Keratinocyte (primary cell): ENCODE measurements around the gene RANBP10. TPM values are rescaled to one million over a fixed set of nuclear protein-coding genes. Genes with fewer than 3 reads are reported as not detected.

Experiments used
- DNase-seq: peaks from one replicate; pipeline ENCODE4 v3.0.0-alpha.2; 2011; ENCODE audit warnings: low read depth, missing footprints, low spot score
- FAIRE-seq: peaks from 2 replicates; lab custom pipeline; 2011; peaks lifted over from hg19 to GRCh38; lab: Jason Lieb, UNC
- H2AFZ ChIP-seq: 2 replicates; pipeline ENCODE4 v1.6.0; 2012; ENCODE audit warnings: low read length, control low read depth, inconsistent platforms; ENCODE audit not compliant: control insufficient read depth
- H3K27ac ChIP-seq: 2 replicates; pipeline ENCODE4 v1.5.1; 2011; ENCODE audit warnings: low read length; ENCODE audit not compliant: control insufficient read depth, insufficient read depth
- H3K27me3 ChIP-seq: 3 replicates; pipeline ENCODE4 v1.6.0; 2011; ENCODE audit warnings: low read length; ENCODE audit not compliant: control insufficient read depth, insufficient read depth; ENCODE audit errors: extremely low read depth
- H3K36me3 ChIP-seq, 2 experiments: 2 replicates in 1 of 2; 3 replicates in 1 of 2; pipeline ENCODE4 v1.5.1; 2011; ENCODE audit warnings: low read length in 2 of 2, mild to moderate bottlenecking in 1 of 2; ENCODE audit not compliant: control insufficient read depth in 2 of 2, insufficient read depth in 2 of 2; ENCODE audit errors: extremely low read depth in 1 of 2
- H3K4me1 ChIP-seq: 3 replicates; pipeline ENCODE4 v1.5.1; 2011; ENCODE audit warnings: low read length; ENCODE audit not compliant: control insufficient read depth, insufficient read depth; ENCODE audit errors: extremely low read depth
- H3K4me2 ChIP-seq: 3 replicates; pipeline ENCODE4 v1.6.0; 2011; ENCODE audit warnings: low read depth, low read length; ENCODE audit not compliant: control insufficient read depth, insufficient read depth; ENCODE audit errors: extremely low read depth
- H3K4me3 ChIP-seq, 3 experiments: fragments of 200-600 bp in 1 of 3; sonication (generic) in 1 of 3; 2 replicates in 2 of 3; 3 replicates in 1 of 3; pipeline ENCODE4 v1.5.1; 2011 to 2016; ENCODE audit warnings: low read length in 3 of 3, mild to moderate bottlenecking in 3 of 3, control low read depth in 2 of 3, inconsistent platforms in 1 of 3, low read depth in 1 of 3, mixed read lengths in 1 of 3, mixed run types in 1 of 3, moderate library complexity in 1 of 3; ENCODE audit not compliant: control insufficient read depth in 2 of 3, insufficient read depth in 2 of 3; ENCODE audit errors: extremely low read depth in 1 of 3
- H3K79me2 ChIP-seq: 2 replicates; pipeline ENCODE4 v1.6.0; 2012; ENCODE audit warnings: low read length; ENCODE audit not compliant: control insufficient read depth, insufficient read depth
- H3K9ac ChIP-seq: 3 replicates; pipeline ENCODE4 v1.6.0; 2011; ENCODE audit warnings: low read length; ENCODE audit not compliant: control insufficient read depth, insufficient read depth; ENCODE audit errors: extremely low read depth
- H3K9me1 ChIP-seq: 3 replicates; pipeline ENCODE4 v1.6.0; 2011; ENCODE audit warnings: low read length; ENCODE audit not compliant: control insufficient read depth, insufficient read depth; ENCODE audit errors: extremely low read depth
- H3K9me3 ChIP-seq: 2 replicates; pipeline ENCODE4 v1.5.1; 2012; ENCODE audit warnings: low read depth, low read length; ENCODE audit not compliant: control insufficient read depth
- H4K20me1 ChIP-seq: 3 replicates; pipeline ENCODE4 v1.6.0; 2011; ENCODE audit warnings: low read length; ENCODE audit not compliant: control insufficient read depth, insufficient read depth; ENCODE audit errors: extremely low read depth
- EZH2 ChIP-seq: IDR thresholded peaks from one replicate; pipeline ENCODE4 v1.6.1; 2012; ENCODE audit warnings: inconsistent platforms, mild to moderate bottlenecking, low read length, moderate library complexity
- dilution Hi-C: fragments of 300-500 bp; cut with MboI; formaldehyde crosslinking; loops from one replicate; pipeline ENCODE4 v1.7.0; 2020; ENCODE audit warnings: low sequenced_read_pairs; ENCODE audit not compliant: extremely low pct_ligation_motif_present
- polyA plus RNA-seq, 5 experiments: library from polyadenylated mRNA; depleted of rRNA in 3 of 5; stranded (reverse) in 3 of 5; stranded (forward) in 1 of 5; unstranded in 1 of 5; fragments of >200 nt; gene quantifications; 1 replicate in 1 of 5; 2 replicates in 3 of 5; 3 replicates in 1 of 5; pipeline versions ENCODE4 v1.2.1 to v1.2.3, GENCODE V29; 2011 to 2012; ENCODE audit warnings: missing spikeins in 2 of 5, low read depth in 1 of 5, low replicate concordance in 1 of 5
- TF ChIP-seq, protein P1 (sequence below), 3 experiments: IDR thresholded peaks in 1 of 3; conservative IDR thresholded peaks in 1 of 3; optimal IDR thresholded peaks in 1 of 3; 2 replicates in 2 of 3; 3 replicates in 1 of 3; pipeline versions ENCODE3 to v1.5.1; 2011; ENCODE audit warnings: low read length in 3 of 3, mild to moderate bottlenecking in 3 of 3, moderate library complexity in 2 of 3, control low read depth in 1 of 3, inconsistent platforms in 1 of 3; ENCODE audit not compliant: insufficient read depth in 2 of 3; ENCODE audit errors: extremely low read depth in 1 of 3

Gene RANBP10
- polyA plus RNA-seq, 1 donor (not counting 4 experiments of a cell fraction or from before 2014, with no cell fraction given), result 9.5 TPM

DNA sequence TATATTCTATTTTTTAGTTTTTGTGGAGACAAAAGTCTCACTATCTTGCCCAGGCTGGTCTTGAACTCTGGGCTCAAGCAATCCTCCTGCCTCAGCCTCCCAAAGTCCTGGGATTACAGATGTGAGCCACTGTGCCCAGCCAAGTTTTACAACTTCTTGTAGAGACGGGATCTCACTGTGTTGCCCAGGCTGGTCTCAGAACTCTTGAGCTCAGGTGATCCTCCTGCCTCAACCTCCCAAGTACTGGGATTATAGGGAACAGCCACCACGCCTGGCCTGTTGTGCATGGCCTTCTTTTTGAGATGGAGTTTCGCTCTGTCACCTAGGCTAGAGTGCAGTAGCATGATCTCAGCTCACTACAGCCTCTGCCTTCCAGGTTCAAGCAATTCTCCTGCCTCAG, 47.3 kb upstream of the RANBP10 start:
- Histone ChIP-seq H3K9me1 (peaks cover 7% of the 10 kb centered on the region), H3K4me1 (peaks cover 21% of the 10 kb centered on the region), H3K4me2 (no peak overlapping the region), H2AFZ (no peak overlapping the region), H3K9me3 (no peaks in the 10 kb centered on the region), H4K20me1 (peaks cover 27% of the 10 kb centered on the region), H3K9ac (no peak overlapping the region), H3K79me2 (peaks cover 91% of the 10 kb centered on the region), H3K27me3 (no peaks in the 10 kb centered on the region), H3K36me3 (peaks cover 0 to 22% of the 10 kb centered on the region in 2 experiments), H3K27ac (no peak overlapping the region), H3K4me3 (no peak overlapping the region)
- dilution Hi-C loops, result no loop called here
- DNase-seq (no peak), FAIRE-seq (no peak)
- TF ChIP-seq EZH2, result no peak
- TF ChIP-seq, protein P1, sequence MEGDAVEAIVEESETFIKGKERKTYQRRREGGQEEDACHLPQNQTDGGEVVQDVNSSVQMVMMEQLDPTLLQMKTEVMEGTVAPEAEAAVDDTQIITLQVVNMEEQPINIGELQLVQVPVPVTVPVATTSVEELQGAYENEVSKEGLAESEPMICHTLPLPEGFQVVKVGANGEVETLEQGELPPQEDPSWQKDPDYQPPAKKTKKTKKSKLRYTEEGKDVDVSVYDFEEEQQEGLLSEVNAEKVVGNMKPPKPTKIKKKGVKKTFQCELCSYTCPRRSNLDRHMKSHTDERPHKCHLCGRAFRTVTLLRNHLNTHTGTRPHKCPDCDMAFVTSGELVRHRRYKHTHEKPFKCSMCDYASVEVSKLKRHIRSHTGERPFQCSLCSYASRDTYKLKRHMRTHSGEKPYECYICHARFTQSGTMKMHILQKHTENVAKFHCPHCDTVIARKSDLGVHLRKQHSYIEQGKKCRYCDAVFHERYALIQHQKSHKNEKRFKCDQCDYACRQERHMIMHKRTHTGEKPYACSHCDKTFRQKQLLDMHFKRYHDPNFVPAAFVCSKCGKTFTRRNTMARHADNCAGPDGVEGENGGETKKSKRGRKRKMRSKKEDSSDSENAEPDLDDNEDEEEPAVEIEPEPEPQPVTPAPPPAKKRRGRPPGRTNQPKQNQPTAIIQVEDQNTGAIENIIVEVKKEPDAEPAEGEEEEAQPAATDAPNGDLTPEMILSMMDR (optimal IDR thresholded peaks at IDR 0.05 in 1 of 3, IDR thresholded peaks at IDR 0.05 in 1 of 3, conservative IDR thresholded peaks at IDR 0.05 in 1 of 3; ENCODE audit: extremely low read depth in 1 of 3, insufficient read depth in 2 of 3, low read length in 3 of 3), result no peak

DNA sequence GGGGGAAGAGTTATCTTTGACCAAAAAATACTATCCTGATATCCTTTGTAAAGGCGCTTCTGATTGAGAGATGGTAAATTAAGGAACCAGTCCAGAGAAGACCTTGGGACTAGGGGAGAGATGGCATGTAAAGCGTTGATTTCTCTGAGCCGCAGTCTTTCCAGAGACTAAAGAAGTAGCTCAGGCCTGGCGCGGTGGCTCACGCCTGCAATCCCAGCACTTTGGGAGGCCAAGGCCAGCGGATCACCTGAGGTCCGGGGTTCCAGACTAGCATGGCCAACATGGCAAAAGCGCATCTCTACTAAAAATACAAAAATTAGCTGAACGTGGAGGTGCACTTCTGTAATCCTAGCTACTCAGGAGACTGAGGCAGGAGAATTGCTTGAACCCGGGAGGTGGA, 41.8 kb upstream of the RANBP10 start:
- no peak for DNase-seq
- peak overlapping the region; percentile 97 for H3K27ac ChIP-seq
- no peaks in the 10 kb centered on the region for H3K9me3 ChIP-seq
- peaks cover 40% of the 10 kb centered on the region for H3K4me1 ChIP-seq
- no peak overlapping the region for H2AFZ ChIP-seq
- H3K79me2 ChIP-seq, result peaks cover 75% of the 10 kb centered on the region
- H4K20me1 ChIP-seq, result peaks cover 2% of the 10 kb centered on the region
- H3K4me2 ChIP-seq, result peak overlapping the region; percentile 98
- peaks cover 6% of the 10 kb centered on the region for H3K9me1 ChIP-seq
- dilution Hi-C loops, result no loop called here
- H3K27me3 ChIP-seq, result no peaks in the 10 kb centered on the region
- TF ChIP-seq, protein P1 (optimal IDR thresholded peaks at IDR 0.05 in 1 of 3, IDR thresholded peaks at IDR 0.05 in 1 of 3, conservative IDR thresholded peaks at IDR 0.05 in 1 of 3; ENCODE audit: extremely low read depth in 1 of 3, insufficient read depth in 2 of 3, low read length in 3 of 3), result no peak
- no peak for TF ChIP-seq EZH2
- peak overlapping the region; percentile 92 to 97 (median 97) for H3K4me3 ChIP-seq
- FAIRE-seq, result no peak
- peak overlapping the region; percentile 100 for H3K9ac ChIP-seq
- H3K36me3 ChIP-seq, result peaks cover 5 to 13% of the 10 kb centered on the region in 2 experiments
